HG02678 (cell line): ENCODE data around the gene CYSLTR2.
"Not testable (repeated sequence)": the region's sequence is repeated elsewhere in the genome, so short reads cannot be mapped to it uniquely, and the experiment has no call there.

Experiments
- ATAC-seq: cut with Tn5 transposase; IDR thresholded peaks from one replicate; pipeline ENCODE4 v1.9.1; 2021; ENCODE audit warnings: mild to moderate bottlenecking, moderate library complexity; ENCODE audit not compliant: unreplicated experiment

CYSLTR2 gene

GRCh38 chr13:48644951-48645350 is 8.8 kb upstream of the CYSLTR2 start:
- no peak for ATAC-seq

GRCh38 chr13:48645845-48646244 is 7.9 kb upstream of the CYSLTR2 start:
- ATAC-seq: no peak

- no peak for ATAC-seq
Measured at GRCh38 chr13:48646791-48647190, 6.9 kb upstream of the CYSLTR2 start.

GRCh38 chr13:48647625-48648024 is 6.1 kb upstream of the CYSLTR2 start:
- no peak for ATAC-seq

GRCh38 chr13:48648446-48648845 is 5.3 kb upstream of the CYSLTR2 start:
- ATAC-seq: no peak

- no peak for ATAC-seq
Measured at GRCh38 chr13:48652851-48653471, 768 bp upstream of the CYSLTR2 start.

GRCh38 chr13:48654511-48654910 is 782 bp downstream of the CYSLTR2 start:
- no peak for ATAC-seq

- no peak for ATAC-seq
Measured at GRCh38 chr13:48655291-48655690, 1.6 kb downstream of the CYSLTR2 start.

GRCh38 chr13:48656608-48657007 is 2.9 kb downstream of the CYSLTR2 start:
- no peak for ATAC-seq

GRCh38 chr13:48660361-48661076 is 6.8 kb downstream of the CYSLTR2 start:
- ATAC-seq: no peak

GRCh38 chr13:48661107-48661506 is 7.4 kb downstream of the CYSLTR2 start:
- ATAC-seq: no peak

GRCh38 chr13:48662226-48662625 is 8.5 kb downstream of the CYSLTR2 start:
- ATAC-seq: no peak

- no peak for ATAC-seq
Measured at GRCh38 chr13:48667136-48667535, 13.4 kb downstream of the CYSLTR2 start.

- ATAC-seq: not testable (repeated sequence)
Measured at GRCh38 chr13:48671421-48671820, 17.7 kb downstream of the CYSLTR2 start.

- no peak for ATAC-seq
Measured at GRCh38 chr13:48675247-48675646, 21.5 kb downstream of the CYSLTR2 start.

GRCh38 chr13:48678316-48678715 is 24.6 kb downstream of the CYSLTR2 start:
- no peak for ATAC-seq

GRCh38 chr13:48679941-48680680 is 26.4 kb downstream of the CYSLTR2 start:
- ATAC-seq: no peak

GRCh38 chr13:48680756-48681392 is 27.1 kb downstream of the CYSLTR2 start:
- ATAC-seq: no peak

GRCh38 chr13:48681905-48682304 is 28.2 kb downstream of the CYSLTR2 start:
- ATAC-seq: no peak

- ATAC-seq: no peak
Measured at GRCh38 chr13:48682436-48682835, 28.7 kb downstream of the CYSLTR2 start.

GRCh38 chr13:48686636-48687210 is 33.0 kb downstream of the CYSLTR2 start:
- ATAC-seq: no peak
